ENCODE results near the gene PSME3IP1. TPM values are rescaled to one million over a fixed set of nuclear protein-coding genes. Genes with fewer than 3 reads are reported as not detected.
"Not testable (repeated sequence)": the region's sequence is repeated elsewhere in the genome, so short reads cannot be mapped to it uniquely, and the experiment has no call there.

PSME3IP1 gene
- total RNA-seq, 3 donors from 2014 or later = 64.8 to 81.4 (median 69.8) TPM

DNA sequence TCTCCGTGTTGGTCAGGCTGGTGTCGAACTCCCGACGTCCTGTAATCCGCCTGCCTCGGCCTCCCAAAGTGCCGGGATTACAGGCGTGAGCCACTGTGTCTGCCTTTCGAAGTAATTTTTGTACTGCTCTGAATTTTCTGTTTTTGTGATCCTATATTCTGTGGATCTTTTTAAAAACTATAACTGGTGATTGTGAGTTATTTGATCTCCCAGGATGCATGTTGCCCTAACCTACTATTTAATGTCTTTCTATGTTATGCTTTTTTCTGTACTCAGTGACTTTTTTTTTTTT, 2.8 kb upstream of the PSME3IP1 start:
- intact Hi-C loops (cut with DNase I; ENCODE audit: low total_unique reads) = loop anchor here (5.0 kb wide), 1 partner anchor 234 kb away; no protein-coding TSS in a partner anchor
- peaks cover 0 to 21% of the 10 kb centered on the region in 2 donors for H3K4me1 ChIP-seq
- no peaks in the 10 kb centered on the region for H3K36me3 ChIP-seq
- no peak for DNase-seq (ENCODE audit: low spot score in 2 of 2)
- no peak for TF ChIP-seq POLR2A (IDR thresholded peaks at IDR 0.05)
- TF ChIP-seq POLR2AphosphoS5 (IDR thresholded peaks at IDR 0.05) = no peak
- TF ChIP-seq, protein P1, sequence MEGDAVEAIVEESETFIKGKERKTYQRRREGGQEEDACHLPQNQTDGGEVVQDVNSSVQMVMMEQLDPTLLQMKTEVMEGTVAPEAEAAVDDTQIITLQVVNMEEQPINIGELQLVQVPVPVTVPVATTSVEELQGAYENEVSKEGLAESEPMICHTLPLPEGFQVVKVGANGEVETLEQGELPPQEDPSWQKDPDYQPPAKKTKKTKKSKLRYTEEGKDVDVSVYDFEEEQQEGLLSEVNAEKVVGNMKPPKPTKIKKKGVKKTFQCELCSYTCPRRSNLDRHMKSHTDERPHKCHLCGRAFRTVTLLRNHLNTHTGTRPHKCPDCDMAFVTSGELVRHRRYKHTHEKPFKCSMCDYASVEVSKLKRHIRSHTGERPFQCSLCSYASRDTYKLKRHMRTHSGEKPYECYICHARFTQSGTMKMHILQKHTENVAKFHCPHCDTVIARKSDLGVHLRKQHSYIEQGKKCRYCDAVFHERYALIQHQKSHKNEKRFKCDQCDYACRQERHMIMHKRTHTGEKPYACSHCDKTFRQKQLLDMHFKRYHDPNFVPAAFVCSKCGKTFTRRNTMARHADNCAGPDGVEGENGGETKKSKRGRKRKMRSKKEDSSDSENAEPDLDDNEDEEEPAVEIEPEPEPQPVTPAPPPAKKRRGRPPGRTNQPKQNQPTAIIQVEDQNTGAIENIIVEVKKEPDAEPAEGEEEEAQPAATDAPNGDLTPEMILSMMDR (IDR thresholded peaks at IDR 0.05) = no peak
- no peaks in the 10 kb centered on the region for H3K9me3 ChIP-seq
- H3K27ac ChIP-seq = no peak overlapping the region
- H3K27me3 ChIP-seq = no peaks in the 10 kb centered on the region
- H3K4me3 ChIP-seq = no peak overlapping the region

DNA sequence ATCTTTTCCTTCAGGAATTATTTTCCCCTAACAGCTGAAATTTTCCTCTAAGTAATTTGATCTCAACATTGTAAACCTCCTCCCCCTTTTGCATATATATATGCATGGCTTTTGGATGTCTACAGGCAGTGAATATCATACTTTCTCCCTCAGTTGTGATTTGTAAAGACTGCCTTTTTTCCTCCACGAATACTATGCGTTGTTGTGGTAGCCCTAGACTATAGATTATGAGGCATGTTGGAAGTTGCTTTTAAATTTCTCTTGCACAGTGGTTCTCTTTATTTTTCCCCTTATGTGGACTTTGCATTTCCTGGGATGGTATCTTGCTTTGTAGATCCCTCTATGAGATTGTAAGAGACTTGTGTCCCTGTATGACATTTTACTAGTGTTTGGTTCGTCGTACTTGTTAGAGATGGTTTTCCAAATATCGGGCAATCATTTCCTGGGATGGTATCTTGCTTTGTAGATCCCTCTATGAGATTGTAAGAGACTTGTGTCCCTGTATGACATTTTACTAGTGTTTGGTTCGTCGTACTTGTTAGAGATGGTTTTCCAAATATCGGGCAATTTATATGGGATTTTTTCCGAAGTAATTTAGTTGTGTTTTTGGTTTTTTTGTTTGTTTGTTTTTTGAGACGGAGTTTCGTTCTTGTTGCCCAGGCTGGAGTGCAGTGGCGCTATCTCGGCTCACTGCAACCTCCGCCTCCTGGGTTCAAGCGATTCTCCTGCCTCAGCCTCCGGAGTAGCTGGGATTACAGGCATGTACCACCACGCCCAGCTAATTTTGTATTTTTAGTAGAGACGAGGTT, 2.3 kb upstream of the PSME3IP1 start:
- peak overlapping the region in 2 of 3 donors; percentile 87 to 88 for H3K4me3 ChIP-seq
- intact Hi-C loops (cut with DNase I; ENCODE audit: low total_unique reads) = loop anchor here (5.0 kb wide), 1 partner anchor 234 kb away; no protein-coding TSS in a partner anchor
- H3K27me3 ChIP-seq; DNase-seq (ENCODE audit: low spot score in 2 of 2); H3K36me3 ChIP-seq; H3K9me3 ChIP-seq: not testable (repeated sequence)
- H3K27ac ChIP-seq = peak overlapping the region; percentile 95 to 98
- H3K4me1 ChIP-seq = peaks cover 0 to 21% of the 10 kb centered on the region in 2 donors

DNA sequence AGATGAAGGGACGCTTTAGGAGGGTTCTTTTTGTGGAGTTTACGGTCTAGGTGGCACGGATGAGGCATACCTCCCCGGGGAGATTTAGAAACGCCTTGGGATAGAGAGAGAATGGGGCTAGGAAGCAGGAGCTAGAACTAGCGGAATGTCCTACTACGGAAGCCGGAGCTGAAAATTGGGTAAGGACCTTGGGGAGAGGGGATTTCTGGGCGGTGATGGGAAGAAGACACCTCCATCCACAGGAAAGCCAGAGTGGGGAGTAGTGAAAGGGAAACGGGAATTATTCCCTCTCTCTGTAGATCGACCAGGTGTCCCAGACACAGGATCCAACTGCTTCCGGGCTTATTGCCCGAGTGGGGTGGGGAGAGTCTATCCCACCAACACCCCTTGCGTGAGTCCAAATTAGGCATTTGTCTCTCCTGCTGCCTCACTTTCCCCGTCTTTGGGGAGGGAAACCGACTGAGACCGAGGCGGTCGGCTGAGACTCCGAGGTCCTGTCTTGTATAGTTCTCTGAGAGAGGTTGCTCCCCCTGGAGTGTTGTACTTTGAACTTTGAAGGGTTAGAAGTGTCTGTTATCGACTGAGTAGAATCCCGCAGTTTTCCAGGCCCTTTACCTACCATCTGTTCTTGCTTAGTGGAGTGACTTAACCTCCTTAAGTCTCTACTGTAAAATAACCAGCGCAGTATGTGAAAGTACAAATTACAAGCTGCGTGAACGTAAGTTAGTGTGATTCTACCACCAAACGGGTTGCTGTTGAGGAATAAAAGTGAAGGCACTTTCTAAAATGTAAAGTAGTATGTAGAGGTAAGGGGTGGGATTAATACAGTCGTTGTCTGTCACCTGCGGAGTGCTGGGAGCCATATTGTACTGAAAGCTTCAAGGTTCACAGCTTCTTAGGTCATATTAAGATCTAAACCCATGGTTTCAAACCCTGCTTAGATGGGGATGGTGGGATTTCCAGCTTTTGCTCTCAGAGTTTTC, 1.3 kb upstream of the PSME3IP1 start:
- Histone ChIP-seq H3K27ac (peak overlapping the region; percentile 95 to 98), H3K9me3 (no peaks in the 10 kb centered on the region), H3K27me3 (no peaks in the 10 kb centered on the region), H3K36me3 (no peaks in the 10 kb centered on the region), H3K4me1 (peaks cover 0 to 21% of the 10 kb centered on the region in 2 donors), H3K4me3 (peak overlapping the region; percentile 87 to 96 (median 88))
- no peak for TF ChIP-seq POLR2AphosphoS5 (IDR thresholded peaks at IDR 0.05)
- TF ChIP-seq, protein P1 (IDR thresholded peaks at IDR 0.05) = no peak
- TF ChIP-seq POLR2A (IDR thresholded peaks at IDR 0.05) = no peak
- intact Hi-C loops (cut with DNase I; ENCODE audit: low total_unique reads) = loop anchor here (5.0 kb wide), 1 partner anchor 235 kb away; no protein-coding TSS in a partner anchor
- no peak for DNase-seq (ENCODE audit: low spot score in 2 of 2)

DNA sequence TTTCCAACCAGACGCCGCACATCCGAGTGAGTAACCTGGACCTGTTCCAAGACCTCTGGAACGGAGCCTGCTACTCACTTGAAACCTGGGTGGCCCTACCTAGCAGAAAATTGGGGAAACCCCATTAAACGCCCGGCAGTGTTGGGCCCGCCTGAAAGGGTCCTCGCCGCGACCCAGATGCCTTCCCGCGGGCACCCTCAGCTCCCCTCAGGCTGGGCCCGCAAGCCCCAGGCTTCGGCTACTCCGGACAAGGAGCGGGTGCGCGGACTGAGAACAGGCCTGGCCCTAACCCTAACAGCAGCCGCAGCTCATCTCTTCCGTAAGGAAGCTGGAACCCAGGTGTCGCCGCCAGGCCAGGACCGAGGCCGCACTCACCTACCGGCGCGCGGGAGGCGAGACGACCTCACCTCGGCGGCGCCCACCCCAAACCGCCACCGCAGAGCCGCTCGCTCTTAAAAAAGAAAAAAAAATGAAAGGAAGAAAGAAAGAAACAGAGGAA, 344 bp downstream of the PSME3IP1 start:
- peak overlapping the region; percentile 87 to 96 (median 88) for H3K4me3 ChIP-seq
- no peaks in the 10 kb centered on the region for H3K36me3 ChIP-seq
- peaks cover 0 to 10% of the 10 kb centered on the region in 2 donors for H3K4me1 ChIP-seq
- peak overlapping the region; percentile 90 to 98 for H3K27ac ChIP-seq
- H3K27me3 ChIP-seq = no peaks in the 10 kb centered on the region
- intact Hi-C loops (cut with DNase I; ENCODE audit: low total_unique reads) = loop anchor here (5.0 kb wide), 1 partner anchor 237 kb away; no protein-coding TSS in a partner anchor
- no peaks in the 10 kb centered on the region for H3K9me3 ChIP-seq
- TF ChIP-seq, protein P1 (IDR thresholded peaks at IDR 0.05) = no peak
- TF ChIP-seq POLR2A (IDR thresholded peaks at IDR 0.05) = no peak
- TF ChIP-seq POLR2AphosphoS5 (IDR thresholded peaks at IDR 0.05) = peak in 2 of 3 donors; percentile 9 to 47
- peak; percentile 54 to 63 for DNase-seq (ENCODE audit: low spot score in 2 of 2)

DNA sequence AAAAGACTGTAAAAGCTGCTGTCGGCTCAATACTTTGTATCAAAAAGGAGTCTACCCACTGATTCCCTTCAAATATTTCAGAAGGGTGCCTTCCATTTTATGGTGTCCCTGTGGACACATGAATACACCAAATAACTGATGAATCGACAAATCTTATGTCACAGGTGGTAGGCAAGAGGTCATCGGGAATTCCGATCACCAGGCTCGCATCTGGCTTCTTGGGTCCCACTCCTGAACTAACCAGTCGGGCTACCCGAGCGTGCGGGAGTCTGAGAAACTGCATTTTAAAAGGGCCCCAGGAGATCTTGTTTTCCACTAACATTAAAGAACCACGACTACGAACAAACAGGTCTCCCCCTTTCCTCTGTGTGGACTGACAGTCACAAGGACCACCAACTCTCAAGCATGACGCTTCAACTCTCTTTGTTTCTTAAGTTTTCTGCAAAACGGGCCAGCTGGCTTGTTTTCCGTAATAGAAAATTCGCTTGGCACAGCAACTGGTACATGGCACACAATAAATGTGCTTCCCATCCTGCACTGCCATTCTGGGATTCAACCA, 873 bp downstream of the PSME3IP1 start:
- intact Hi-C loops (cut with DNase I; ENCODE audit: low total_unique reads) = loop anchor here (5.0 kb wide), 1 partner anchor 237 kb away; no protein-coding TSS in a partner anchor
- no peak for DNase-seq (ENCODE audit: low spot score in 2 of 2)
- H3K9me3 ChIP-seq = no peaks in the 10 kb centered on the region

More for the DNA sequence above, 873 bp downstream of the PSME3IP1 start:
- TF ChIP-seq POLR2A (IDR thresholded peaks at IDR 0.05) = no peak
- TF ChIP-seq POLR2AphosphoS5 (IDR thresholded peaks at IDR 0.05) = no peak
- TF ChIP-seq, protein P1 (IDR thresholded peaks at IDR 0.05) = no peak
- Histone ChIP-seq H3K4me3 (peak overlapping the region; percentile 87 to 96 (median 88)), H3K36me3 (no peaks in the 10 kb centered on the region), H3K4me1 (peaks cover 0 to 6% of the 10 kb centered on the region in 2 donors), H3K27me3 (no peaks in the 10 kb centered on the region), H3K27ac (peak overlapping the region; percentile 90 to 98)

Measured in breast epithelium (tissue), 4 donors.